DMS114 treated with DMSO at 0.1 percent for 48 hours (cell line): Measurements from ENCODE around the gene SLC3A2.
A peak's percentile ranks its signal among the peaks of the same experiment; 100 is the strongest.
"Not testable (repeated sequence)": the region's sequence is repeated elsewhere in the genome, so short reads cannot be mapped to it uniquely, and the experiment has no call there.

Experiments used
- DNase-seq: peaks from one replicate; lab custom pipeline; 2025; ENCODE audit not compliant: unreplicated experiment; lab: John Stamatoyannopoulos, UW

SLC3A2 gene

GRCh38 chr11:62880803-62881578 lies at the start of gene SLC3A2:
TSS of gene SLC3A2 (plus strand) at chr11:62880896. CDS start at chr11:62881024, 128 bp downstream.
- DNase-seq = peak; percentile 52

- peak; percentile 59 for DNase-seq
Measured at GRCh38 chr11:62830904-62831519, 49.7 kb upstream of the SLC3A2 start.

- peak; percentile 95 for DNase-seq
Measured at GRCh38 chr11:62831520-62832335, 49.0 kb upstream of the SLC3A2 start, which contains the start of gene STX5. TSS of gene STX5 (minus strand) at chr11:62832051. CDS start at chr11:62831243, 808 bp downstream.

- no peak for DNase-seq
Measured at GRCh38 chr11:62832336-62833234, 48.1 kb upstream of the SLC3A2 start, which contains the start of gene TEX54. TSS of gene TEX54 (minus strand) at chr11:62832841.

GRCh38 chr11:62835336-62835735 lies 45.4 kb upstream of the SLC3A2 start:
- DNase-seq = no peak

- peak; percentile 87 for DNase-seq
Measured at GRCh38 chr11:62839050-62839945, 41.4 kb upstream of the SLC3A2 start, which contains the start of gene WDR74. TSS of gene WDR74 (minus strand) at chr11:62839590. CDS start at chr11:62839570, 20 bp downstream.

GRCh38 chr11:62840721-62841360 lies 39.9 kb upstream of the SLC3A2 start:
- DNase-seq = peak; percentile 96

- DNase-seq = peak; percentile 100
Measured at GRCh38 chr11:62841361-62842170, 39.1 kb upstream of the SLC3A2 start.

- DNase-seq = no peak
Measured at GRCh38 chr11:62842171-62842741, 38.4 kb upstream of the SLC3A2 start.

- not testable (repeated sequence) for DNase-seq
Measured at GRCh38 chr11:62842891-62843290, 37.8 kb upstream of the SLC3A2 start.

GRCh38 chr11:62843466-62843865 lies 37.2 kb upstream of the SLC3A2 start:
- no peak for DNase-seq

- DNase-seq = no peak
Measured at GRCh38 chr11:62844154-62844553, 36.5 kb upstream of the SLC3A2 start.

- DNase-seq = no peak
Measured at GRCh38 chr11:62846177-62846576, 34.5 kb upstream of the SLC3A2 start.

- DNase-seq = no peak
Measured at GRCh38 chr11:62847767-62848314, 32.9 kb upstream of the SLC3A2 start.

- DNase-seq = peak; percentile 36
Measured at GRCh38 chr11:62850911-62851806, 29.5 kb upstream of the SLC3A2 start.

GRCh38 chr11:62851807-62852522 lies 28.7 kb upstream of the SLC3A2 start:
- DNase-seq = no peak
